Measurements from ENCODE around the gene ELMO1. TPM values are rescaled to one million over a fixed set of nuclear protein-coding genes. Genes with fewer than 3 reads are reported as not detected.

Gene ELMO1
- total and polyA plus RNA-seq, 2 experiments from 2014 or later = 6.5 to 24.9 TPM

DNA sequence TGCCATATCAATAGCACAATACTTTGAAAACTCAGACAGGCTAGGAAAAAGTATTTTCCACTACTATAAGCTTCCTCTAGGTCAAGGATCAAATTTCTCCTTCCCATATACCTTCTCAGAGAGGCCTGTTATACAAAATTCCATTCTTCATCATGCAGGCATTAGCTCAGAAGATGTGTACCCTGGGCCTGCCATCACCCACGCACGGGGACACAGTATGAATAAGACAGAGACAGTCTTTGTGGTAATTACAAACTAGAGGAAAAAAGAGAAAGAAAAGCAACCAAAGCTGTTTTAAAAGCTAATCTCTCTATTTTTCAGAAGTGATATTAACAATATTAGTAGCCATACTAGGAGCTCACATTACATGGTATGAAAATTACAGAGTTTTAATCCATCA lies 487.6 kb downstream of the ELMO1 start (continued):
- TF ChIP-seq ZNF462 (CRISPR knock-in tag; IDR thresholded peaks at IDR 0.05) (no peak), EZH2phosphoT487 (IDR thresholded peaks at IDR 0.05; ENCODE audit: unreplicated experiment) (no peak), NANOG (IDR thresholded peaks at IDR 0.05; ENCODE audit: borderline replicate concordance) (no peak)
- TF ChIP-seq, protein P1, sequence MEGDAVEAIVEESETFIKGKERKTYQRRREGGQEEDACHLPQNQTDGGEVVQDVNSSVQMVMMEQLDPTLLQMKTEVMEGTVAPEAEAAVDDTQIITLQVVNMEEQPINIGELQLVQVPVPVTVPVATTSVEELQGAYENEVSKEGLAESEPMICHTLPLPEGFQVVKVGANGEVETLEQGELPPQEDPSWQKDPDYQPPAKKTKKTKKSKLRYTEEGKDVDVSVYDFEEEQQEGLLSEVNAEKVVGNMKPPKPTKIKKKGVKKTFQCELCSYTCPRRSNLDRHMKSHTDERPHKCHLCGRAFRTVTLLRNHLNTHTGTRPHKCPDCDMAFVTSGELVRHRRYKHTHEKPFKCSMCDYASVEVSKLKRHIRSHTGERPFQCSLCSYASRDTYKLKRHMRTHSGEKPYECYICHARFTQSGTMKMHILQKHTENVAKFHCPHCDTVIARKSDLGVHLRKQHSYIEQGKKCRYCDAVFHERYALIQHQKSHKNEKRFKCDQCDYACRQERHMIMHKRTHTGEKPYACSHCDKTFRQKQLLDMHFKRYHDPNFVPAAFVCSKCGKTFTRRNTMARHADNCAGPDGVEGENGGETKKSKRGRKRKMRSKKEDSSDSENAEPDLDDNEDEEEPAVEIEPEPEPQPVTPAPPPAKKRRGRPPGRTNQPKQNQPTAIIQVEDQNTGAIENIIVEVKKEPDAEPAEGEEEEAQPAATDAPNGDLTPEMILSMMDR (conservative IDR thresholded peaks at IDR 0.05; ENCODE audit: low read depth in 2 of 2) = no peak

DNA sequence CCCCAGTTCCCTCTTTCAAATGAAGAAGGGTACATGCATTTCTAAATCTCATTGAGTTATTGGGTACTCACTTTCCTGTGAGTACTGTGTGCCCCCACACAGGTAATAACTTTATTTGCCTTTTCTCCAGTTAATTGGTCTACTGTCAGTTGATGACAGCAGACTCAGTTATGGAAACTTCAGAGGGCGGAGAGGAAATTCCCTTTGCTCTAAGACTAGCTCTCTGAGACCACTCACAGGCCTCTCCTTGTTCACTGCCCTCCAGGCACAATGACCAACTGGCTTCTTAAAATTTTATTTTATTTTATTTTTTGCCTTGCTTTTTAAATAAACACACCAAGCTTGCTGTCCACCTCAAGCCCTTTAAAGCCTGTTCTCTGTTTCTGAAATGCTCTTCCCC lies 488.6 kb downstream of the ELMO1 start:
- no peak overlapping the region for H3K4me3 ChIP-seq
- ATAC-seq = no peak
- H2AFZ ChIP-seq = no peak overlapping the region
- peaks cover 3% of the 10 kb centered on the region; the same call in 1 of the 3 replicates for H3K9me3 Mint-ChIP-seq
- H3K36me3 ChIP-seq (ENCODE audit: insufficient read depth) = no peaks in the 10 kb centered on the region
- H3F3A ChIP-seq (replicated peaks; ENCODE audit: low read depth) = no peaks in the 10 kb centered on the region
- no peak overlapping the region for H3K27ac Mint-ChIP-seq
- no peaks in the 10 kb centered on the region for H3K79me2 ChIP-seq (replicated peaks; ENCODE audit: insufficient read depth)
- H3K4me3 Mint-ChIP-seq = no peak overlapping the region
- peaks cover 41% of the 10 kb centered on the region for H3K4me1 ChIP-seq (ENCODE audit: insufficient read depth)
- no peaks in the 10 kb centered on the region for H3K27me3 Mint-ChIP-seq (ENCODE audit: insufficient read depth, low read depth, poor library complexity)
- no peak for DNase-seq (ENCODE audit: low spot score)
- no peaks in the 10 kb centered on the region; the same call in 2 of the 3 replicates for H3K36me3 Mint-ChIP-seq (ENCODE audit: low read depth)
- H4K20me1 ChIP-seq (replicated peaks; ENCODE audit: insufficient read depth) = no peaks in the 10 kb centered on the region
- no peaks in the 10 kb centered on the region for H3K27me3 ChIP-seq (ENCODE audit: insufficient read depth)
- peaks cover 23% of the 10 kb centered on the region for H3K9me2 ChIP-seq (ENCODE audit: insufficient read depth)
- no peak overlapping the region for H3K27ac ChIP-seq (ENCODE audit: low read depth)
- TF ChIP-seq, protein P1 (conservative IDR thresholded peaks at IDR 0.05; ENCODE audit: low read depth in 2 of 2) = no peak
- no peak for TF ChIP-seq STAT1 (IDR thresholded peaks at IDR 0.05; ENCODE audit: unreplicated experiment)
- TF ChIP-seq JUNB (IDR thresholded peaks at IDR 0.05; ENCODE audit: unreplicated experiment) = no peak
- H3K4me1 Mint-ChIP-seq = peaks cover 34% of the 10 kb centered on the region
- no peak overlapping the region for H3K4me2 ChIP-seq

Data from GM23338 (cell line).